BJ (cell line): ENCODE data around the gene MAP1LC3B. TPM values are rescaled to one million over a fixed set of nuclear protein-coding genes. Genes with fewer than 3 reads are reported as not detected.

Experiments
- CTCF ChIA-PET: fragments of 350-600 bp; formaldehyde crosslinking; extraction: SDS; loops from one replicate; lab custom pipeline; 2021; ENCODE audit warnings: antibody characterized with exemption, inconsistent platforms; lab: Yijun Ruan, JAX
- POLR2A ChIA-PET: fragments of 300-600 bp; sonication (Branson Sonifier 250); formaldehyde crosslinking; extraction: SDS; loops from one replicate; lab custom pipeline; 2021; ENCODE audit warnings: antibody characterized with exemption; lab: Charles Lee
- DNase-seq: peaks from one replicate; pipeline ENCODE4 v3.0.0-alpha.2; 2011; ENCODE audit warnings: low read depth
- H3K27me3 ChIP-seq: 2 replicates; pipeline ENCODE4 v1.6.0; 2011; ENCODE audit warnings: low read length; ENCODE audit not compliant: control insufficient read depth, insufficient read depth
- H3K36me3 ChIP-seq: 2 replicates; pipeline ENCODE4 v1.5.1; 2011; ENCODE audit warnings: low read length; ENCODE audit not compliant: control insufficient read depth, insufficient read depth
- H3K4me3 ChIP-seq: 2 replicates; pipeline ENCODE4 v1.5.1; 2011; ENCODE audit warnings: low read depth, mild to moderate bottlenecking, control low read depth, low read length
- CTCF ChIP-seq: IDR thresholded peaks from 2 replicates; pipeline ENCODE4 v1.5.1; 2011; ENCODE audit warnings: low read depth, mild to moderate bottlenecking, control low read depth, inconsistent platforms, low read length, moderate library complexity; ENCODE audit not compliant: insufficient read depth
- polyA plus RNA-seq: library from polyadenylated mRNA; depleted of rRNA; stranded (reverse); fragments of >200 nt; gene quantifications from 2 replicates; pipeline ENCODE4 v1.2.3, GENCODE V29; 2011

Gene MAP1LC3B
- polyA plus RNA-seq, 1 experiment: 29.0 TPM

- no peak for TF ChIP-seq CTCF
- ChIA-PET POLR2A (no interaction called here), CTCF (interaction anchor here (0.8 to 4.3 kb wide), 4 partner anchors 9 to 216 kb away, joined by 3 to 12 read pairs (median 4); no protein-coding TSS in a partner anchor)
- no peak overlapping the region for H3K4me3 ChIP-seq
- H3K27me3 ChIP-seq: no peaks in the 10 kb centered on the region
- no peak for DNase-seq
- H3K36me3 ChIP-seq: peaks cover 10% of the 10 kb centered on the region
Observed at GRCh38 chr16:87420026-87421002, 28.2 kb downstream of the MAP1LC3B start.

- no peak for TF ChIP-seq CTCF
- CTCF ChIA-PET: interaction anchor here (0.8 to 4.3 kb wide), 4 partner anchors 8 to 215 kb away, joined by 3 to 12 read pairs (median 4); no protein-coding TSS in a partner anchor
- DNase-seq: no peak
- Histone ChIP-seq H3K27me3 (no peaks in the 10 kb centered on the region), H3K36me3 (peaks cover 8% of the 10 kb centered on the region), H3K4me3 (no peak overlapping the region)
- POLR2A ChIA-PET: no interaction called here
Observed at GRCh38 chr16:87421003-87421912, 29.1 kb downstream of the MAP1LC3B start.

- TF ChIP-seq CTCF: no peak
- H3K27me3 ChIP-seq: no peaks in the 10 kb centered on the region
- CTCF ChIA-PET: interaction anchor here (1.4 to 4.3 kb wide), 2 partner anchors 15 to 214 kb away, joined by 6 to 12 read pairs; no protein-coding TSS in a partner anchor
- no peak for DNase-seq
- H3K4me3 ChIP-seq: no peak overlapping the region
- POLR2A ChIA-PET: no interaction called here
- peaks cover 7% of the 10 kb centered on the region for H3K36me3 ChIP-seq
Observed at GRCh38 chr16:87422106-87422505, 30.0 kb downstream of the MAP1LC3B start.

GRCh38 chr16:87423429-87423828 is 31.3 kb downstream of the MAP1LC3B start:
- CTCF ChIA-PET: interaction anchor here (0.6 to 1.8 kb wide), 5 partner anchors 12 to 213 kb away, joined by 3 to 6 read pairs (median 3); no protein-coding TSS in a partner anchor
- peaks cover 7% of the 10 kb centered on the region for H3K36me3 ChIP-seq

More at GRCh38 chr16:87423429-87423828, 31.3 kb downstream of the MAP1LC3B start:
- H3K27me3 ChIP-seq: no peaks in the 10 kb centered on the region
- no peak overlapping the region for H3K4me3 ChIP-seq
- no peak for DNase-seq
- no peak for TF ChIP-seq CTCF
- POLR2A ChIA-PET: no interaction called here
